NCI-H1105 (cell line): ENCODE results near the gene C19orf47.
A peak's percentile ranks its signal among the peaks of the same experiment; 100 is the strongest.

Source experiments
- DNase-seq: peaks from one replicate; lab custom pipeline; 2025; lab: John Stamatoyannopoulos, UW

C19orf47 gene

DNA sequence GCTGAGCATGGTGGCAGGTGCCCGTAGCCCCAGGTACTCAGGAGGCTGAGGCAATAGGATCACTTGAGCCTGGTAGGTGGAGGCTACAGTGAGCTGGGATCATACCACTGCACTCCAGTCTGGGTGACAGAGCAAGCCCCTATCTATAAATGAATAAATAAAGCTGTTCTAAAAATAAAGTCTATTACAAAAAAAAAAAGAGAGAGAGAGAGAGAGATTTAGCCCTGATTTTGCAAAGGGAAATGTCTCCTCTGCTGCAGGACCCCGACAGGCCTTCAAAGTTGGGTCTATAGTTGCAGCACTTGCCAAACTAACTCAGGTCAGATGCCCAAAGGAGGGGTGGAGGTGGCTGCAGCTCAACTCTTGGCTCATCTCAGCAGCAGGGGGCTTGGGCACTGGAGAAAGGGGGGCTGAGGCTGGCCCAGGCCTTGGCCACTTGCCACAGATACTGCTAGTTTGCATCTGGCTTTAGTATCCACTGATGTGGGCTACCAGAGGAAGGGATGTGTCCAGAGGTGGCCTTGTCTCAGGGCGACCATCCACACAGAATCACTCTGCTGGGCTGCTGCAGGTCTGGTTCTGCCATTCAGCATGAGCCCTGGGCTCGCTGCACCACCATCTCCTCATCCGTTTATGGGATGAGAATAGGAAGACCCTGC, 32.3 kb downstream of the C19orf47 start:
- no peak for DNase-seq

DNA sequence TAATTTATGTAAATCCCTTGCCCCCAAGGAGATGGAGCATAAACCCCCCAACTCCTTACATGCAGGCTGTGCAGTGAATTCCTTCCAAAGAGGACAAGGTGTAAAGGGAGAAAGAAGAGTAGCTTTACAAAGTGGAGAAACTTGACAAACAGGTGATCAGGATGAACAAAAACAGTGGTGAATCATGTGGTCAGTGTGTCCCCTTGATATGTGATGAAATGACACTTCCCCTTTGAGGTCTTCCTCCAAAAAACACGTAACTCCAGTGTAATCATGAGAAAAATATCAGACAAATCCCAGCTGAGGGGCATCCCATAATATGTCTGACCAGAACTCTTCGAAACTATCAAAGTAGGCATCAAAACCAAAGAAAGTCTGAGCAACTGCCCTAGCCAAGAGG, 33.5 kb downstream of the C19orf47 start:
- DNase-seq = no peak

DNA sequence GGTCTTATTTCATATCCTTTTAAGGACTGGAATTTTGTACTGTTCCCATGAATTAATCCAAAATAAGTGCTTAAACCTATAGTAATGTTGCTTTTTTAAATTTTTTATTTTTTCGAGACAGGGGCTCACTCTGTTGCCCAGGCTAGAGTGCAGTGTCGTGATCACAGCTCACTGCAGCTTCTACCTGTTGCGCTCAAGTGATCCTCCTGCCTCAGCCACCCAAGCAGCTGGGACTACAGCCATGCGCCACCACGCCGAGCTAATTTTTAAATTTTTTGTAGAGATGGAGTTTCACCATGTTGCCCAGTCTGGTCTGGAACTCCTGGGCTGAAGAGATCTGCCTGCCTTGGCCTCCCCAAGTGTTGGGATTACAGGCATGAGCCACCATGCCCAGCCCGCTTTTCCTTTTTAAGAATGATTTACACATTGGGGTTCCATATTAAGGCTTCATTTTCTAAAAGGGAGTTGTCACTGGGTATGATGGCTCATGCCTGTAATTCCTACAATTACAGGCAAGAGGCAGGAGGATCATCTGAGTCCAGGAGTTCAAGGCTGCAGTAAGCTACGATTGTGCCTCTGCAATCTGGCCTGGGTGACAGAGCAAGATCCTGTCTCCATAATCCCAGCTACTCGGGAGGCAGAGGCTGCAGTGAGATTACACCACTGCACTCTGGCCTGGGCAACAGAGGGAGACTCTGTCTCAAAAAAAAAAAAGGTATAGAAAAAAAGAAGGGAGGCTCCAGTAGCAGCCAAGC, 34.8 kb downstream of the C19orf47 start:
- DNase-seq = no peak

DNA sequence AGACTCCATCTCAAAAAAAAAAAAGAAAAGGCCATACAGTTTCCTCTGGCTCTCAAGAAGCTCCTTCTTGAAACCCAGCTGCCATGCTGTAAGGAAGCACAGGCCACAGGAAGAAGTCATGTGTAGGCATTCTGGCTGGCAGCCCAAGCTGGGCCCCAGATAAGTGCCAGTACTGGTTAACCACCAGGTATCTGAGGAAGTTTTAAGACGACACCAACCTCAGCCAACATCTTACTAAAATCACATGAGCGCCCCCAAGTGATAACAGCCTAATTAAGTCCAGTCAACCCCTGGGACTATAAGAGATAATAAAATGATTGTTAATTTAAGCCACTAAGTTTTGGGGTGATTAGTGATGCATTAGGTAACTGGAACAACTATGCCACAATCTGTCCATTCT, 35.7 kb downstream of the C19orf47 start:
- DNase-seq = no peak

DNA sequence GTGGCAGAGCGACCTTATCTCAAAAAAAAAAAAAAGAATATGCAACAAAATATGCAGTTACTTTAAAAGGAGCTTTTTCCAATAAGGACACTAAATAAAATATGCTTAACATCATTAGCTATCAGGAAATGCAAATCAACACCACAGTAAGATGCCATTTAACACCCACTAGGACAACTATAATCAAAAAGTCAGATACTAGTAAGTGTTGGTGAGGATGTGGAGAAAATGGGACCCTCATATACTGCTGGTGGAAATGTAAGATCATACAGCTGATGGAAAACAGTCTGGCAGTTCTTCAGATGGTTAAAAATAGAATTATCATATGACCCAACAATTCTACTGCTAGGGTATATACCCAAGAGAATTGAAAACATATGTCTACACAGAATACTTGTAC, 38.5 kb downstream of the C19orf47 start:
- DNase-seq = no peak

DNA sequence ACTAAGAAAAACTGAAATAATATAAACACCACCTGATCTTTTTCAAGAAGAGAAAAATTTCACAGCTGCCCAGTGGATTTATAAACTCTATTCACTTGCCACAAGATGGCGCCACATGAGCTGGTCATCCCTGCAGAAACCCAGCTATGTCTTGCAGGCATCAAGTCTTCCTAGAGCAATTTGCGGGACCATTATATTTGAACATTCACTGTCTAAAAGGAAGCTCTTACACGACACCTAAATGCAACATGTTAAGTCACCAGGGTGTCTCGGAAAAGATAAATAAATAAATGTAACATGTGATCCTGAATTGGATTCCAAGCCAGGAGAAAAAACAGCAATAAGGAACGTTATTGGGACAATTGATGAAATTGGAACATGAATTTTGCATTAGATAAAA, 42.8 kb downstream of the C19orf47 start:
- DNase-seq = peak; percentile 83

DNA sequence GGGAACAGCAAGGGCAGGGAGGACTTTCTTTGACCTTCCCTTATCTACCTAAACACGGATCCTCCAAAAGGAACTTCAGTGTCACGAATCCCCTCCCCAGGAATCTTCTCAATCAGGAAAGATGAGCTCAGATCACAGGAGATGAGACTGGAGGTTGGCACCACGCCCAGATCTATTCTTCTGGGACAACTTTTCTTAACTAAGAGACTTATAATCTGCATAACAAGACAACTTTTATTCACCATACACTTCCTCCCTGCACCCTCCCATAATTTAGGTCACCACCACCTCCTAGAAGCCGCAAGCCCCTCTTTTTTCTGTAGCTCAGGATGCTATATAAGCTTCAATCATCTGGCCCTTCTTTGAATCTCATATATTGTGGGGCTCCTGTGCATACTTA, 43.9 kb downstream of the C19orf47 start:
- no peak for DNase-seq

DNA sequence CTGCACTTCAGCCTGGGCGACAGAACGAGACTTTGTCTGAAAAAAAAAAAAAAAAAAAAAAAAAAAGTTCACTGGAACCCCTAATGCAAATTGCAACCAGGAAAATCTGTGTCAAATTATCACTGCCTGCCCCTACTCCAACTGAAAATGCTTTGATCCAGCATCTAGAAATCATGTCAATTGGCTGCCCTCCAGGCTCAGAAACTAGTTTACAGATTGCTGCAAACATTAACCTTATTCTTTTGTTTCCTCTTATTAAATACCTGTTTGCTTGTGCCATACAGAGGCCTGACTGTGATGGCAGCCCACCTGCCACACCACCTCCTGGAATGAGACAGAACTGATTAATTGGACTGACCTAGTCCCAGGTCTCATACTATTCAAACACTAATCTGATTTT, 44.4 kb downstream of the C19orf47 start:
- no peak for DNase-seq

DNA sequence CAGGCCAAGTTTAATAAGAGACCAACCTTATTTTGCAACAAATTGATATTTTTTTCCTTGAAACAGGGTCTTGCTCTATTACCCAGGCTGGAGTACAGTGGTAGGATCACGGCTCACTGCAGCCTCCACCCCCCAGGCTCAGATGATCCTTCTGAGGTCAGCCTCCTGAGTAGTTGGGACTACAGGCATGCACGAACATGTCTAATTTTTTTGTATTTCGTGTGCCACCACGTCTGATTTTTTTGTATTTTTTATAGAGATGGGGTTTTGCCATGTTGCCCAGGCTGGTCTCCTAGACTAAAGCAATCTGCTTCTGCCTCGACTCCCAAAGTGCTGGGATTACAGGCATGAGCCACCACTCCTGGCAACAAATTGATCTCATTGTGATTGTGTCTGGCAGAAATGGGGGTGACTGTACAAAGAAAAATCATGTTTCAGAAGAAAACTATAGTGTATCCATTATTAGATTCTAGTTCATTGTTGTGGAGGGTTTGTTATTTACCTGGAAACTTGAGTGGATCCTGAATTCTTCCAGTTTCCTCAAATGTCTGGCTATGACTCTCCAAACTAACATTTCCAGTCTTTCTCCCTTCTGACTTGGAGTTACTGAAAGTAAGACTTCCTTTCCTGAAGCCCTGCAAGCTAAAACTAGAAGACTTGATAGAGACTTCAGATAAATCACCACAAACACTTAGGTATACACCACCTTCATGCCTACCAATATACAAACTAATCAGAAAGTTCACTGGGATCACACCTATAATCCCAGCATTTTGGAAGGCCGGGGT, 45.8 kb downstream of the C19orf47 start:
- DNase-seq = no peak

DNA sequence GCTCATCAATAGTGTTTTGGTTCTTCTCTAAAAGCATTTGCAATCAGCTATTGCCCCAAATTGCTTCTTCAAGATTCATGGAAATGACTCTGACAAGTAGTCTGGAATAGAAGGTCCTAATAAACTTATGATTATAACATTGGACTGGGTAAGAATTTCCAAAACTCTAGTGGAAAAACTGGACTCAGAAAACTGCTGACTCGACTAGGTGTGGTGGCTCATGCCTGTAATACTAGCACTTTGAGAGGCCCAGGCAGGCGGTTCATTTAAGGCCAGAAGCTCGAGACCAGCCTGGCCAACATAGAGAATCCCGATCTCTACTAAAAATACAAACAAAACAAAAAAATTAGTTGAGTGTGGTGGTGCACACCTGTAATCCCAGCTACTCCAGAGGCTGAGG, 47.5 kb downstream of the C19orf47 start:
- DNase-seq = no peak

DNA sequence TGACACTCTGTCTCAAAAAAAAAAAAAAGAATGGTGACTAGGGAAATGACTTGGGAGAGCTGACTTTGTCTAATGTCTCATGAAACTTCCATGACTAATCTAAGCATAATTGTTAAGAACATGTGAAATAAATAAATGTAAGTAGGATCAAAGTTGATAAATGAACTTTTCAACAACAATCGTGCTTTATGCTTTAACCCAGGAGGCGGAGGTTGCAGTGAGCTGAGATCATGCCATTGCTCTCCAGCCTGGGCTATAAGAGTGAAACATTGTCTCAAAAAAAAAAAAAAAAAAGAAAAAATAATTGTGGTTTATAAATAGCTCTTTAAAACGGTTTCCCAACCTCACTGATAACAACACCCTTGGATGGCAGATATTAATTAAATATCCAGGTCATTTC, 50.2 kb downstream of the C19orf47 start:
- DNase-seq = no peak

DNA sequence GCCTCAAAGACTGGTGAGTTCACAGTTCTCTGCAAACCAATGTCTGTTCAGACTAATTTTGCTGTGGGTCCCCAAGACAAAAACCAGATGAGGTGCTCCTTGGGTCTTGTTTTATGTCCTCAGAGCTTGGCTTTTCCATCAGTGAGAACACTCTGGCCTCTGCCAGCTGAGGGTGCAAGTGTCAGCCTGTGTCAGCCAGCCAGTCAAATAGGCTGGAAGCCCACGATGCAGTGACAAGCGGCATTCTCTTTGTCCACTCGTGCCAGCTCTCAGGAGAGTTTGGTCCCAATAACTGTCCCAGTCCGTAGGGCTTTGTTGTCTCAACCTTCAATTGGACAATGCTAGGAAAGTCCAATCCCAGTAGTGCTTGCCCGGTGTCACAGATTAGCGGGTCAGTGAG, 53.6 kb downstream of the C19orf47 start:
- no peak for DNase-seq

DNA sequence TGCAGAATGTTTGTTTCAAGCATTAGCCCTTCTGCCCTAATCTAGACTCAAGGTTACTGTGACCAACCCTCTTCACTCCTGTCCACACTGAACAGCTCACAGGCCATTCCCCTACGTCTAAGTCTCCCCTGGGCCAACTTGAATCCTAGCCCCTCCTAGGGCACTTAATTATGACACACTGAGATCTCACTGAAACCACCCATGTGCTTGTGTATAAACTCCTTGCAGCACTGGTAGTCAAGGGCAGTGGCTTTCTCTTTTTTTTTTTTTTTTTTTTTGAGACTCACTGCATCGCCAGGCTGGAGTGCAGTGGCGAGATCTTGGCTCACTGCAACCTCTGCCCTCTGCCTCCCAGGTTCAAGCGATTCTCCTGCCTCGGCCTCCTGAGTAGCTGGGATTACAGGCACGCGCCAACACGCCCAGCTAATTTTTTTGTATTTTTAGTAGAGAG, 61.2 kb downstream of the C19orf47 start:
- no peak for DNase-seq

DNA sequence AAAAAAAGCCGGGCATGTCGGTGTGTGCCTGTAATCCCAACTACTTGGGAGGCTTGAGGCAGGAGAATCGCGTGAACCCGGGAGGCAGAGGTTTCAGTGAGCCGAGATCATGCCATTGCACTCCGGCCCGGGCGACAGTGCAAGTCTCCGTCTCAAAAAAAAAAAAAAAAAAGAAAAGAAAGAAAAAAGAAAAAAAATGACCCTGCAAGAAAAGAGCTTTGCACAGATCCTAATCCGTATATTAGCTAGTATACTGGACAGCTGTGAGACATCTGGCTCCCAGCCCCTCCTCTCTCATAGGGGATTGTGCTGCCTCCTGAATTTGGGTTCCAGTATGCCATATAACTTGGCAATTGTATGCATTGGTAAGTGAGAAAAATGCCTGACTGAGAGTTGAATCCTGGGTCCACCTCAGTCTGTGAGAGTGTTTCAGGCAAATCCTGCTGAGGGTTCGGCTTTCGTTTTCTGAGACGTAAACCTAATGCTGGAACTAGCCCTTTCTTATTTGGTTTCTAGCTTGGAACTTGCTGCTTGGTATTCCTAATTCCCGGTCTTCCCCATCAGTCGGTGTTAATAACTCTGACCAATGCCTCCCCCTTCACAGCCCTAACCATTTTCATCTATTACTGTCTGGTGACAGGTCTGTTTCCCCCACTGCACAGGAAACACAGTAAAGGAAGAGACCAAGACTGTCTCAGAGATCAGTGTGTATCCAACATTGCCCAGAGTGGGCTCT, 61.8 kb downstream of the C19orf47 start:
- no peak for DNase-seq

DNA sequence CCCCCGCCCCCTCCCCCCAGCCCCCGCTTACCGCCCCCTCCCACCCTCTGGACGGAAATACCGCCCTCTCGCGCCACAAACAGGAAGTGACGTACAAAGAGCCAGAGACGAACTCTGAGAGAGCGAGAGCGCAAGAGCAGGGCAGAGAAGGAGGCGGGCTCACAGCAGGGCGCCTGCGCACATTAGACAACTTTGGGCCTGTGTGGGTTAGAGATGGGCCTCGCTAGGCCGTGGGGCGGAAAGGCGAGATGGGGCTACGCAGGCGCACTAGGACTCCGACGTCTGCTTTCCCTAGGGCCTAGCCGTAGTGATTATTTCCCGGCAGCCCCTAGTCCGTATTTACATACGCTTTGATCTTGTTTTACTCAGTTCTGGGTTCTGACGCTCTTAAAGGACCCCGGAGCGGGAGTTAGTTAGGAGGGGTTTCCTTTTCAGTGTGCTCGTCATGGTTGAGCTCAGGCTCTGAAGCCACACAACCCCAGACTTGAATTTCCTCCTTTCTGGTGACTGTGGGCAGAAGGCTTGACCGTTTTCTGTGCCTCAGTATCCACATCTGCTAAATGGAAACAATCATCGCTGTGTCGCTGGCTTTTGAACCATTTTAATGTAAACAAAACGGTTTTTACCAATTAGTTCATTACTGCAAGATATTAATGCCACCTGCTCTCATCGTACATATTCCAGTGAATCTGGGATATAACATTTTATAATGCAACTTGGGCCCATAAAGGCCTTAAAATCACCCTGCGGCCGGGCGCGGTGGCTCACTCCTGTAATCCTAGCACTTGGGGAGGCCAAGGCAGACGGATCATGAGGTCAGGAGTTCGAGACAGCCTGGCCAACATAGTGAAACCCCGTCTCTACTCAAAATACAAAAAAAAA, 62.6 kb downstream of the C19orf47 start:
- peak; percentile 98 for DNase-seq

DNA sequence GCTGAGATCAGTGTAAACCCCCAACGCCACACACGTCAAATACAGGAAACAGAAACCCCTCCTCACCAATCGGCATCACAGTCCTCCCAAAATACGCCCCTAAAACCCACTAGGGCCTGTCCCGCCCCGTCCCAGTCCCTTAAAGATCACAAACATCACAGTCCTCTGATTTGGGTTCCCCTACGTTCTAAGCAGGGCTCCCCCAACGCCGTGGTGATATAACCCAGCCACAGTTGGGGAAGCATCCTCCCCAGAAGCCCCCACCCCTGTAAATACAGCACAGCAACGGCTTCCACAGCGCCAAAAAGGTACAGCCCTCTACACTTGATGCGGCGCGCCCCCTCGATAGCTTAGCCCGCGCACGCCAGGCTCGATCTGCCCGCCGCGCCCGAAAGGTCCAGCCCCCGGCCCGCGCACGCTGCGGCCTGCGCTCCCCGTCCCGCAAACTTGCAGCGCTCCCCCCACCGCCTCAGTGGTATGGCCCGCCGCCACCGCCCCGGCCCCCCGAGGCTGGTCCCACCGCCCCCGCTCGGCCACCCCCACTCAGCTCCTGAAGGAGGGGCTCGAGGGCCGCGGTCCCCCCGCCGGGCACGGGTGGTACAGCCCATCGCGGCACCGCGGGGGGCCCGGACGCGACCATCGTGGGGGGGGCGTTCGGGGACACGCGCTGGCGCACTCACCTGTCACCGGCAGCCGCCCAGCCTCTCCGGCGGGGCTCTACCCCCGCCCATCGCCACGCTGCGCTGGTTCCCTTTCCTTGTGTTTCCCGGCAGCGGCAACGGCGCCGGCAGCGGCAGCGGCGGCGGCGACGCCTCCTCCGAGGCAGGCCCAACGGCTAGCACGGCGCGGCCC, 63.5 kb downstream of the C19orf47 start, which contains the start of gene AKT2:
Gene AKT2, minus strand, starts transcription at position 845 of the 852 bp plus-strand sequence. CDS start 20,078 bp downstream, outside the sequence.
- peak; percentile 77 for DNase-seq

DNA sequence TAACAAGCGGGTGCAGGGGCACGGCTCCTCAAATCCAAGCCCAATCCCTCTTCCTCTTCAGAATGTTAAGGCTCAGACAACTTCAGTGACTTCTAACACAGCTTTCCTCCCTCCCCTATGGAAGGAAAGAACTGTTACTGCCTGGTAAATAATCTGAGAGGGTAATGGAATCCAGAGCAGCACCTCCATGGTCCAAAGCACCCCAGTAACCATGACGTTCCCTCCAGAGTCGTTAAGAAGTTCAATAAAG, 64.0 kb downstream of the C19orf47 start:
- DNase-seq = no peak

DNA sequence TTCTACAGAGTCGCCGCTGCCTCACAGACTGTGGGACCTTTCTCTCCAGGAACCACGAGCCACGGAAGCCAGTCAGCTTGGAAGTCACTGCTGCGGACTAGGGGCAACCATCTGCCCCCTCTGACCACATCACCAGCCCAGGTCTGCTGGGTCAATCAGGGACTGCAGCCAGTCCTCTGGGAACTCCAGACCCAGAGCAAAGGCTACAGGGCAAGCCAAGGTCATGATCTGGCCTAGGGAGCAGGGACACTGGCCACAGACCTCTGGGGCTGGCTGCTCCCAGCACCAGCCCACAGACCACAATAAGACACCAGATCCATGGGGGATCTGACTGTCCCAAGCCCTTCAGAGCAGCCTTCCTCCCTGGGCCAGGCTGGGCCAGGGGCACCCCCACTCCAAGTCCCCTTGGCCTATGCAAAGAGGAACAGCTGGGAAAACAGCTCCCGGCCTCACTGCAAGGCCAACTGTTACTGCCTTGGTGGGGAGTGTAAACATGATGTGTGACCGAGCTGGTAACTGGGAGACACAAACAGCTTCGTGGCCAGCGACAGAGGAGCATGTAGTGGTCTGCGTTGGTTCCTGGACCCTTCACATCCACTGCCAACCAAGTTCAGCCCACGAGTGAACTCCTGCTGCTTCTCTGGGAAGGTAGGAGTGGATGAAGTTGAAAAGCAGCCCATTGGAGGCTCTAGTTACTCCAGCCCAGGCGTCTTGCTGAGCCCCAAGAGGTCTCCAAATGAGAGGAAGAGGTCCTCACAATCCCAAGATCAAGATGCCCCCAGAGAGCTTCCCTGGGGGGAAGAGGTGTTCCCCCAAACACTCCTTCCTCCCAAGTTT, 64.6 kb downstream of the C19orf47 start:
- DNase-seq = no peak

DNA sequence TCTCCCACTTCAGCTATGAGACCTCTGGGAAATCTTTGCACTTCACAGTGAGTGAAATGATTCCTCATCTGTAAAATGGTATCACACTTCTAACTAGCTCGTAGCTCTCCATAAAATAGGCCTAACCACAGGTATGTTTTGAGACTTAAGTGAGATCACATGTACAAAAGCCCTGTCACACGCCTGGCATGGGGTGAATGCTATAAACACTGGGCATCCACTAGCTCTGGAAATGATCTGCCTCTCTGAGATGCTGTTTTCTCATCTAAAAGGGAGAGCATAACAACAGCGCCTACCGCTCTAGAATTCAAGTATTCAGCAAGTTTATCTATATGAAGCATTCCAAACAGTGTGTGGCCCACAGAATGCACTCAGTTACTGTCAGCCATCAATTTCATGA, 65.3 kb downstream of the C19orf47 start:
- DNase-seq = no peak

DNA sequence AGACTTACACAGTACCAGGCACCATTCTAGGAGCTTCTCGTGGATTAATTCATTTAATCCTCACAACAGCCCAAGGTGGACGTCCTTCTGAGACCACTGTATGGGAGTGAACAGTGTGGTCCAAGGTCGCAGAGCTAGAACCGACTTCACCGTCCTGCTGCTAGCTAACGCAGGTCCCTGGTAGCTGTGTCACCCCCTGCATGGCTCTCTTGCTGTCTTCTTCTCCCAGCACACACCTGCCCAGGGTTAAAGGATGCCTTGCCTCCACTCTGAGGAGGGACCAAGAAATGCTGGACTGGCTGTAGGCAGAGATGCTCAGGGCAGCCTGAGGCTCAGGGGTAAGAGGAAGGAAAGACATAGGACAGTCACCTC, 66.0 kb downstream of the C19orf47 start:
- DNase-seq = no peak
